Testis (tissue), 2 donors: ENCODE data around the gene NECAP2.

Experiments
- CTCF ChIP-seq, 3 experiments: fragments of 450-650 bp in 2 of 3; fragments of 200-600 bp in 1 of 3; sonication (generic) in 1 of 3; IDR thresholded peaks; one replicate each; pipeline ENCODE4 v1.5.1; 2016 to 2019; ENCODE audit warnings: antibody characterized with exemption in 3 of 3, mild to moderate bottlenecking in 2 of 3, moderate library complexity in 1 of 3
- POLR2A ChIP-seq: fragments of 450-650 bp; IDR thresholded peaks from one replicate; pipeline ENCODE4 v1.6.1; 2017; ENCODE audit warnings: antibody characterized with exemption, mild to moderate bottlenecking, moderate library complexity

GRCh38 chr1:16440131-16440469 is 424 bp upstream of the NECAP2 start:
- TF ChIP-seq POLR2A, result no peak
- TF ChIP-seq CTCF (IDR thresholded peaks at IDR 0.05), result no peak
